Adrenal gland (tissue), 12 donors: Measurements from ENCODE around the gene GTF2F2. TPM values are rescaled to one million over a fixed set of nuclear protein-coding genes. Genes with fewer than 3 reads are reported as not detected.

Experiments used
- DNase-seq, 7 donors: peaks; one replicate each; pipeline ENCODE4 v3.0.0-alpha.2; 2019 to 2020
- H3K27ac ChIP-seq, 5 donors: fragments of 200-600 bp; sonication (generic) in 4 of 5; 1 replicate in 3 of 5; 2 replicates in 2 of 5; pipeline versions ENCODE4 v1.5.1 to v1.8.0; 2016 to 2020; ENCODE audit warnings: mild to moderate bottlenecking in 1 of 5
- H3K27me3 ChIP-seq: fragments of 200-600 bp; 2 replicates; pipeline ENCODE4 v1.8.0; 2021
- H3K36me3 ChIP-seq, 2 donors: fragments of 200-600 bp; replicated peaks in 1 of 2; 1 replicate in 1 of 2; 2 replicates in 1 of 2; pipeline versions ENCODE4 v1.5.1 to v1.8.0; 2018 to 2022
- H3K4me1 ChIP-seq, 2 donors: fragments of 200-600 bp; replicated peaks in 1 of 2; 1 replicate in 1 of 2; 2 replicates in 1 of 2; pipeline versions ENCODE4 v1.5.1 to v1.8.0; 2018 to 2021
- H3K4me3 ChIP-seq, 4 donors: fragments of 200-600 bp; sonication (generic) in 3 of 4; one replicate each; pipeline ENCODE4 v1.5.1; 2016 to 2018
- H3K9me3 ChIP-seq, 3 donors: fragments of 200-600 bp; sonication (generic) in 1 of 3; replicated peaks in 1 of 3; 1 replicate in 2 of 3; 2 replicates in 1 of 3; pipeline versions ENCODE4 v1.5.1 to v1.8.0; 2016 to 2021
- POLR2A ChIP-seq, 2 donors: fragments of 450-650 bp; IDR thresholded peaks; one replicate each; pipeline ENCODE4 v1.6.1; 2017; ENCODE audit warnings: antibody characterized with exemption in 2 of 2, mild to moderate bottlenecking in 2 of 2, moderate library complexity in 1 of 2
- WGBS, 4 donors: extraction: QIAGEN DNeasy Blood & Tissue Kit in 2 of 4; methylation state at CpG; one replicate each; pipeline versions ENCODE4 v1.1.5 to v1.1.7; 2013 to 2017; 5-methylcytosine and 5-hydroxymethylcytosine counted together
- intact Hi-C, 2 donors: fragments of 100-400 bp; cut with DNase I; formaldehyde crosslinking; loops; one replicate each; pipeline versions ENCODE4 v1.14.1 to v1.15.0; 2022 to 2023
- polyA plus RNA-seq, 3 donors: library from polyadenylated mRNA; stranded (reverse); fragments of 200-250 nt in 2 of 3; fragments of 350-450 nt in 1 of 3; fragmentation: Illumina TruSeq in 1 of 3; extraction: RNeasy Lipid Tissue Mini Kit (QIAGEN cat#74804) in 1 of 3; gene quantifications; one replicate each; pipeline ENCODE4 v1.2.3, GENCODE V29; 2013 to 2014
- total RNA-seq, 9 donors: library from RNA; depleted of rRNA in 4 of 9; stranded (reverse); fragments of >200 nt in 4 of 9; fragments of 120-200 nt in 1 of 9; fragmentation: NEBNext Ultra II Directional in 1 of 9; extraction: Animal tissue kit (Norgen Biotek cat#: 25700) in 1 of 9; gene quantifications; one replicate each; pipeline versions ENCODE4 v1.1.0 to v1.2.4, GENCODE V29; 2013 to 2023
- TF ChIP-seq, protein P1 (sequence below), 6 experiments: fragments of 450-650 bp in 4 of 6; fragments of 200-600 bp in 2 of 6; sonication (generic) in 1 of 6; IDR thresholded peaks; 1 replicate in 5 of 6; 2 replicates in 1 of 6; pipeline versions ENCODE4 v1.5.1 to v1.8.0; 2016 to 2021; ENCODE audit warnings: antibody characterized with exemption in 6 of 6, mild to moderate bottlenecking in 2 of 6, moderate library complexity in 1 of 6
- donor health status: healthy with polysubstance abuse.
- donor health status: Bipolar disorder and iron deficiency.
- donor health status: DM: yes; HTN: yes; CAD: no.
- donor health status: DM: no; HTN: no; CAD: no.
- donor health status: DM: no; HTN: no; CAD: no.
- donor health status: DM: yes; HTN: yes; CAD: no.

The GTF2F2 gene
- total and polyA plus RNA-seq, 12 donors, result 11.4 to 34.4 (median 23.0) TPM

DNA sequence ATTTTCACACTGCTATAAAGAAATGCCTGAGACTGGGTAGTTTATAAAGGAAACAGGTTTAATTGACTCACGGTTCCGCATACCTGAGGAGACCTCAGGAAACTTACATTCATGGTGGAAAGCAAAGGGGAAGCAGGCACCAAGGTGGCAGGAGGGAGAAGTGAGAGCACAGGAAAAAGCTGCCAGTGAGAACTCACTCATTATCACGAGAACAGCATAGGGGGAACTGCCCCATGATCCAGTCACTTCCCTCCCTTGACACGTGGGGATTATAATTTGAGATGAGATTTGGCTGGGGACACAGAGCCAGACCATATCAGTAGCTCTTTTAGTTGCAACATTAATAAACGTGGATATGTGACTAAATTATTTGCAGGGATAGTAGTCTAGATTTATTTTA, 84.8 kb downstream of the GTF2F2 start:
- no peak for TF ChIP-seq POLR2A (IDR thresholded peaks at IDR 0.05)
- TF ChIP-seq, protein P1, sequence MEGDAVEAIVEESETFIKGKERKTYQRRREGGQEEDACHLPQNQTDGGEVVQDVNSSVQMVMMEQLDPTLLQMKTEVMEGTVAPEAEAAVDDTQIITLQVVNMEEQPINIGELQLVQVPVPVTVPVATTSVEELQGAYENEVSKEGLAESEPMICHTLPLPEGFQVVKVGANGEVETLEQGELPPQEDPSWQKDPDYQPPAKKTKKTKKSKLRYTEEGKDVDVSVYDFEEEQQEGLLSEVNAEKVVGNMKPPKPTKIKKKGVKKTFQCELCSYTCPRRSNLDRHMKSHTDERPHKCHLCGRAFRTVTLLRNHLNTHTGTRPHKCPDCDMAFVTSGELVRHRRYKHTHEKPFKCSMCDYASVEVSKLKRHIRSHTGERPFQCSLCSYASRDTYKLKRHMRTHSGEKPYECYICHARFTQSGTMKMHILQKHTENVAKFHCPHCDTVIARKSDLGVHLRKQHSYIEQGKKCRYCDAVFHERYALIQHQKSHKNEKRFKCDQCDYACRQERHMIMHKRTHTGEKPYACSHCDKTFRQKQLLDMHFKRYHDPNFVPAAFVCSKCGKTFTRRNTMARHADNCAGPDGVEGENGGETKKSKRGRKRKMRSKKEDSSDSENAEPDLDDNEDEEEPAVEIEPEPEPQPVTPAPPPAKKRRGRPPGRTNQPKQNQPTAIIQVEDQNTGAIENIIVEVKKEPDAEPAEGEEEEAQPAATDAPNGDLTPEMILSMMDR (IDR thresholded peaks at IDR 0.05), result no peak
- H3K4me1 ChIP-seq, result peaks cover 16 to 26% of the 10 kb centered on the region in 2 donors
- no peaks in the 10 kb centered on the region for H3K27me3 ChIP-seq
- no peaks in the 10 kb centered on the region for H3K36me3 ChIP-seq
- no peak for DNase-seq
- H3K4me3 ChIP-seq, result no peak overlapping the region
- peak overlapping the region in 1 of 5 donors; percentile 1 for H3K27ac ChIP-seq
- 72 to 82% (median 78%) methylated on average over 5 of the region's 5 CpGs for WGBS, 4 donors
- H3K9me3 ChIP-seq, result no peaks in the 10 kb centered on the region
- intact Hi-C loops, result no loop called here

DNA sequence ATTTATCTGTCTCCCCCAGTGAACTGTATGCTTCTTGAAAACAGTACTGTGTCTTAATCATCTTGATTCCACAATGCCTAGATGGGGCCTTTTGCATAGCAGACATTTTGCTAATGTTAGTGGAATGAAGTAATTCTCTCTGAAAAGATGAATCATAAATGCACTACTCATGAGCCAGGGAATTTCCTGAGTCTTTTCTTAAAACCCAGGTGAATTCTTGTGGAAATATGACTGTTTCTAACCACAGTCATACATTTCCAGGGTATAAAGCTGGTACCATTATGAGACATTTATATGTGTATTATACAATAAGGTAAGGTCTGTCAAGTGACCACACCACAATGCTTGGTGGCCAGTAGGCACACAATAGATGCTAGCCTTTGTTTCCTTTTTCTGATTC, 86.0 kb downstream of the GTF2F2 start:
- intact Hi-C loops, result no loop called here
- Histone ChIP-seq H3K27me3 (no peaks in the 10 kb centered on the region), H3K4me1 (peaks cover 16 to 26% of the 10 kb centered on the region in 2 donors), H3K4me3 (no peak overlapping the region), H3K27ac (peak overlapping the region in 4 of 5 donors; percentile 6 to 85 (median 62)), H3K9me3 (no peaks in the 10 kb centered on the region), H3K36me3 (no peaks in the 10 kb centered on the region)
- no peak for DNase-seq
- TF ChIP-seq, protein P1 (IDR thresholded peaks at IDR 0.05), result no peak
- no peak for TF ChIP-seq POLR2A (IDR thresholded peaks at IDR 0.05)

DNA sequence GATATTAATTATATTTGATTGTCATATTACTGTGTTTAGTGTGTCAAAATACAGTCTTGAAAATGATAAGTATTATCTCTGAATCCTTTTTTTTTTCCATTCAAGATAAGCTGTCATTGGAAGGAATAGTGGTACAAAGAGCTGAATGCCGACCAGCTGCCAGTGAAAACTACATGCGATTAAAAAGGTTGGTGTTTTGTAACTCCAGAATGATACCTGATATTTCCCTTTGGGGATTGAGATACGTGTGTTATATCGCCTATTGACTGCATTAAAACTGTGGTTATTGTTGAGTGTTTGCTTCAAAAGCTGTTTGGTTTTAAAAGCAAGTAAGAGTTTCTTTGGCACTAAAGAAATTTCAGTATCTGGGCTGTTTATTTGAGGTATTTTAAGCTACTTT, 87.0 kb downstream of the GTF2F2 start:
- no peak for DNase-seq
- TF ChIP-seq, protein P1 (IDR thresholded peaks at IDR 0.05), result no peak
- TF ChIP-seq POLR2A (IDR thresholded peaks at IDR 0.05), result no peak
- H3K36me3 ChIP-seq, result no peaks in the 10 kb centered on the region
- peaks cover 16 to 26% of the 10 kb centered on the region in 2 donors for H3K4me1 ChIP-seq
- no peaks in the 10 kb centered on the region for H3K27me3 ChIP-seq
- intact Hi-C loops, result no loop called here
- H3K4me3 ChIP-seq, result no peak overlapping the region
- H3K9me3 ChIP-seq, result no peaks in the 10 kb centered on the region
- H3K27ac ChIP-seq, result peak overlapping the region in 3 of 5 donors; percentile 40 to 83 (median 61)
- WGBS, 4 donors, result 44 to 50% (median 45%) methylated on average over 4 of the region's 4 CpGs

DNA sequence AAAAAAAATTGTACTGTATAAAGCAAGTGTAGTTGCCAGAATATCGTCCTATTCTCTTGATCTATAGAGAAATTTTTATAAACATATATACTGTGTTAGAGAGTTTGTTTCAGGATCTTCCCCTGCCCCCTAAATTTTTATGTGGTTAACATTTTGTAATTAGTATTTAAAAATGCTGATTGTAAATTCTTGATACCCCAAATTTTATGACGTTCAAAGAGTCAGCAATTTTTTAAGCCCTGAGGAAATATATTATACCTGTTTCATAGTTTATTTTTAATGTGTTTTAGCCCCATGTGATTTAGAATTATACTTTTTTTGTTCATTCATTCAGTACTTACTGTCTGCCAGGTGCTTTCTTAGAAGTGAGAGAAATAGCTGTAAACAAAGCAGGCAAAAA, 87.8 kb downstream of the GTF2F2 start:
- 71 to 80% (median 75%) methylated on average over 2 of the region's 2 CpGs for WGBS, 4 donors

More for the DNA sequence above, 87.8 kb downstream of the GTF2F2 start:
- Histone ChIP-seq H3K27ac (no peak overlapping the region), H3K36me3 (no peaks in the 10 kb centered on the region), H3K4me1 (peaks cover 16 to 26% of the 10 kb centered on the region in 2 donors), H3K9me3 (no peaks in the 10 kb centered on the region), H3K27me3 (no peaks in the 10 kb centered on the region), H3K4me3 (no peak overlapping the region)
- intact Hi-C loops, result no loop called here
- no peak for DNase-seq
- TF ChIP-seq, protein P1 (IDR thresholded peaks at IDR 0.05), result no peak
- no peak for TF ChIP-seq POLR2A (IDR thresholded peaks at IDR 0.05)
